Neuron (in vitro differentiated cells): Measurements from ENCODE around the gene FBXL14.

Source experiments
- H2AFZ ChIP-seq: one replicate; pipeline ENCODE4 v1.6.1; 2013; ENCODE audit warnings: low read depth, mild to moderate bottlenecking, inconsistent platforms, low read length, moderate library complexity
- H3K27me3 ChIP-seq: one replicate; pipeline ENCODE4 v1.6.1; 2013; ENCODE audit warnings: low read length; ENCODE audit not compliant: insufficient read depth
- H3K36me3 ChIP-seq: one replicate; pipeline ENCODE4 v1.6.1; 2013; ENCODE audit warnings: low read length; ENCODE audit not compliant: insufficient read depth
- H3K4me1 ChIP-seq: one replicate; pipeline ENCODE4 v1.6.1; 2013; ENCODE audit warnings: low read length; ENCODE audit not compliant: insufficient read depth
- H3K4me3 ChIP-seq: 2 replicates; pipeline ENCODE4 v1.5.1; 2013; ENCODE audit warnings: mild to moderate bottlenecking, low read length, moderate library complexity
- H3K9me3 ChIP-seq: one replicate; pipeline ENCODE4 v1.6.1; 2013; ENCODE audit warnings: low read length

FBXL14 gene

DNA sequence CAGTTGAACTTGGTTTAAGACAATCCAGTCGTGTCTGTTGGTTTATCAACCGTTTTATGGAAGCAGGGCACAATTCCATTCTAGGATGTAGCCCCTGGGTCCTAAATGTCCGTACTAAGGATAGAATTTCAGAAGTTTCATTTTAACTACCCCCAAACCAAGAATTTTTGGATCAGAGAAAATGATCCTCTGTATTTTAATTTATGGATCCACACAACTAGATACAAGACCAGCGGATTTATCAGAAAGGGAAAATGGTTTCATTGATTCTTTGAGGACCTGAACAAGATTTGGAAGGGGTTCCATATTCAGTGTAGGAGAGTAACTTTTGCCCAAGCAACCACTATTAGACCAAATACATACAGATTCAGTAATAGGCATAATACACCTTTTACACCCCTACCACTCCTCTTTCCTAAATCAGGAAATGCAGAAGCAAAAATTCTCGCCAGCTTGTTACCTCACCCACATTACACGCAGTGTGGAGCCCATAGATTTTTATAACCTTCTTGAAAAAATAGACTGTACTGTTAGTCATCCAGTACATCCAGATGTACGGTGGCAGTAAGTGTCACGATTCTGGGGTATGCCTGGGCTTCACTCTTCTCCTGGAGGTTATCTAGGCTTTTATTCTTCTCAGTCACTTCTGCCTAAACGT is 1.4 kb upstream of the FBXL14 start:
- H2AFZ ChIP-seq, result no peak overlapping the region
- peaks cover 36% of the 10 kb centered on the region for H3K4me1 ChIP-seq
- H3K27me3 ChIP-seq, result no peaks in the 10 kb centered on the region
- H3K4me3 ChIP-seq, result no peak overlapping the region
- H3K9me3 ChIP-seq, result no peaks in the 10 kb centered on the region
- H3K36me3 ChIP-seq, result no peaks in the 10 kb centered on the region

GRCh38 chr12:1595026-1595561 is 713 bp upstream of the FBXL14 start:
- Histone ChIP-seq H3K36me3 (no peaks in the 10 kb centered on the region), H3K9me3 (no peaks in the 10 kb centered on the region), H3K27me3 (no peaks in the 10 kb centered on the region), H3K4me3 (peak overlapping the region; percentile 80), H2AFZ (peak overlapping the region; percentile 39), H3K4me1 (peaks cover 44% of the 10 kb centered on the region)

DNA sequence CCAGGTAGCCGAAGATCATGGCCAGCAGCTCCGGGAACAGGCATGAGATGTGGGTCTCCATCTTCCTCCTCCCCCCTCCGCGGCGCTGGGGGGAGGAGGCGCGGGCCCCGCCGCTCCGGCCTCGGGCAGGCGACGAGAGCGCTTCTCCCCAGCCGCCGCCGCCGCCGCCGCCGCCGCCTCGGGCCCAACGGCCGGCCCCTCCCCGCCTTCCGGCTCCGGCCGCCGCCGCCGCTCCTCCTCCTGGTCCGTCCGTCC is 448 bp downstream of the FBXL14 start:
- H3K4me3 ChIP-seq, result peak overlapping the region; percentile 80
- H3K27me3 ChIP-seq, result no peaks in the 10 kb centered on the region
- H2AFZ ChIP-seq, result no peak overlapping the region
- H3K36me3 ChIP-seq, result no peaks in the 10 kb centered on the region
- peaks cover 53% of the 10 kb centered on the region for H3K4me1 ChIP-seq
- no peaks in the 10 kb centered on the region for H3K9me3 ChIP-seq

DNA sequence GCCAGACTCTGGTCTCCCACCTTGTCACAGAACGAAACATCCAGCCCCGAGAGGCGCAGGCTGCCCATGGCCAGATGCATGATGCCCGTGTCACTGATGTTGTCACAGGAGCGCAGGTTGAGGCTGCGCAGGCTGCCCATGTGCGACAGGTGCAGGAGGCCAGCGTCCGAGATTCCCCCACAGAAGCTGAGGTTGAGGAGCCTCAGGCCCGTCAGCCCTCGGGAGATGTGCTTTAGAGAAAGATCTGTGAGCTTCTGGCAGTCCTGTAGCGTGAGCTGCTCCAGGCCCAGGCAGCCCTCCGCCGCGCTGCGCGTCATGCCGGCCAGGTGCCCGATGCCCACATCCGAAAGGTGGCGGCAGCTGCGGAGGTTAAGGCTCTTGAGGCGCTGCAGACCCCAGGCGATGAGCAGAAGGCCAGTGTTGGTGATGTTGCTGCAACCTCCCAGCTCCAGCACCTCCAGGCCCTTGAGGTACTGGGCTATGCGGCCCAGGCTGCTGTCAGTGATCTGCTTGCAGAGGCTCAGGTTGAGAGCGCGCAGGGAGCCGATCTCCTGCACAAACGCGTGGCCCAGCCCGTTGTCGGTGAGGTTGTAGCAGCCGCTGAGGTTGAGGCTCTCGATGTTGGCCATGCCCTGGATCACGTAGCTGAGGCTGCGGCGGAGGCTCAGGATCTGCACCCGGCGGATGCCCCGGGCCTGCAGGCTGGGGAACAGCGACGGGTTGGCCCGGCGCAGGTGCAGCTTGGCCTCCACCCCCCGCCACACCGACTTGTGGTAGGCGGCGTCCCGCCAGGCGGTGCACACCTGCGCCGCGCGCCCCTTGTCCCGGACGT is 991 bp downstream of the FBXL14 start:
- H3K4me3 ChIP-seq, result peak overlapping the region; percentile 80
- H3K4me1 ChIP-seq, result peaks cover 56% of the 10 kb centered on the region
- H3K9me3 ChIP-seq, result no peaks in the 10 kb centered on the region
- no peaks in the 10 kb centered on the region for H3K36me3 ChIP-seq
- H2AFZ ChIP-seq, result no peak overlapping the region
- no peaks in the 10 kb centered on the region for H3K27me3 ChIP-seq

DNA sequence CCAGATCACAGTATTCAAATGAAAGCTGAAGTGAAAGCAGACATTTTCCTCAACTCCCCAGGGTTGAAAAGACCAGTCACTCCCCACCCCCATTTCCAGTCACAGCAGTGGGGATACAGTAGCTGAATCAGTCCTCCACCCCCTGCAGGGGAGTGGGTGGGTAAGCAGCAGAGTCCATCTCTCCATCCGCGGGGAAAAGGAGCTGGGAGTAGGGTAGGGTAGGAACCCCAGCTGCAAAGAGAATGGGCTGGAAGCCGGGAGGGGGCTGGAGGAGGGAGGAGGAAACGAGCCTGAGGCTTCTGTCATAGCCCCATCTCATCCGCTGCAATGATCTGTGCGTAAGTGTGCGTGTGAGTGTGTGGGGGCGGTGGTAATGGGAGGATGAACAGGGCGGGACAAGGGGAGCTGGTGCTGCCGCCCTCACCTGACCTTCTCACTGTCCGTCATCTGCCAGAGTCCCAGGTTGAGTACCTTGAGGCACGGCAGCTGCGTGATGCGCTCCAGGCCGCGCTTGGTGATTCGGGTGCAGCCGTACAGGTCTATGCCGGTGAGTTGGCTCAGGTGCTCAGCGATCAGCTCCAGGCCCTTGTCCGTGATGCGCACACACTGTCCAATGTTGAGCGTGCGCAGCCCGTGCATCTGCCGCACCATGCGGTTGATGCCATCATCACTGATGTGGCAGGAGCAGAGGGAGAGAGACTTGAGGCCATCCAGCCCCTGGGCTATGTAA is 1.8 kb downstream of the FBXL14 start:
- no peaks in the 10 kb centered on the region for H3K36me3 ChIP-seq
- no peak overlapping the region for H2AFZ ChIP-seq
- no peaks in the 10 kb centered on the region for H3K9me3 ChIP-seq
- peak overlapping the region; percentile 80 for H3K4me3 ChIP-seq
- no peaks in the 10 kb centered on the region for H3K27me3 ChIP-seq
- H3K4me1 ChIP-seq, result peaks cover 64% of the 10 kb centered on the region

- H3K4me3 ChIP-seq, result peak overlapping the region; percentile 48
- H3K36me3 ChIP-seq, result no peaks in the 10 kb centered on the region
- peaks cover 70% of the 10 kb centered on the region for H3K4me1 ChIP-seq
- H2AFZ ChIP-seq, result no peak overlapping the region
- H3K9me3 ChIP-seq, result no peaks in the 10 kb centered on the region
- H3K27me3 ChIP-seq, result no peaks in the 10 kb centered on the region
Observed at GRCh38 chr12:1591543-1591942, 2.8 kb downstream of the FBXL14 start.

GRCh38 chr12:1591034-1591433 is 3.3 kb downstream of the FBXL14 start:
- Histone ChIP-seq H2AFZ (no peak overlapping the region), H3K27me3 (no peaks in the 10 kb centered on the region), H3K9me3 (no peaks in the 10 kb centered on the region), H3K4me1 (peaks cover 70% of the 10 kb centered on the region), H3K4me3 (peak overlapping the region; percentile 48), H3K36me3 (no peaks in the 10 kb centered on the region)

- no peaks in the 10 kb centered on the region for H3K27me3 ChIP-seq
- H3K9me3 ChIP-seq, result no peaks in the 10 kb centered on the region
- H3K36me3 ChIP-seq, result no peaks in the 10 kb centered on the region
- no peak overlapping the region for H2AFZ ChIP-seq
- H3K4me1 ChIP-seq, result peaks cover 75% of the 10 kb centered on the region
- peak overlapping the region; percentile 48 for H3K4me3 ChIP-seq
Observed at GRCh38 chr12:1590221-1590979, 4.0 kb downstream of the FBXL14 start.

DNA sequence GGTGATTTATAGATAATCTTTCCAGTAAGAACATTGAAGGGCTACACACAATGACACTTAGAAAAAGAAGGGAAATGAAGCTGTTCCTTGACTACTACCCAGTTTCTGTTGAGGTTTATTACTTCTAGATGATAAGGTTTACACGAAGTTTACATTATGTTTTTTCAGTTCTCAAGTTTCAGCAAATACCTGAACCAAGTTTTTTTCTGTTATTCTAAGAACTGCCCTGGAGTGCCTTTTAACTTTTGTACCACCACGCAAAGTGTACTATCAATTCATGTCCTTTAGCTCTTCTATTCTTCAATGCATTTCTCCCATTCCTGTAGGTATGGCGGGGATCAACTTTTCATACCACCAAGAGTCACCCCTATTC is 5.8 kb downstream of the FBXL14 start:
- no peak overlapping the region for H2AFZ ChIP-seq

DNA sequence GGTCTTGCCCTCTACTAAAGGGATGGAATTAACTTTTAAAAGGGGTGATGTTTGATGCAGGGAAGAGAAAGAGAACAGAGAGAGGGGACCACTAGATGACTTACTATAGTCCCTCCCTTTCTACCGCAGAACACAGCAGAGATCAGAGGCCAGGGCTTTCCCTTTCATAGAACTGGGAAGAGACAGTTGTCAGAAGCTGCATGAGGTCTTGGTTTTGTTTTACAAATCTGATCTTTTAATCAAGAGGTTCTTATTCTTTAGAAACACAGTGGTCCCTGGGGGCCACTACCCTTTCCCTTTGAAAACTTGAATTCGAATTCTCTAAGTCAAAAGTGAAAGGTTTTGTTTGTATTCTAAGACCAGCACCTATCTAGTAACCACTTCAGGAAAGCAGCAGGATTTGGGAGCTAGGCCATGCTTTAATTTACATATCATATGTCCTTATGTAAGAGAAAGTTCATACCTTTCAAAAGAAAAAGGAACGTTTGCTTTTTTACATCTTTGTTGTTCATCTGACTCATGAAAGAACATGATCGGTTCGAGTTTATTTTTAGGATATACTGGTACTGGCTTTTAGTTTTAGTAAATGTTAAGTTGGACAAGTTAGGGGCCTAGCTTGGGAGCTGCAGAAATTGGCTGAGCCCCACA is 6.3 kb downstream of the FBXL14 start:
- peaks cover 71% of the 10 kb centered on the region for H3K4me1 ChIP-seq
- no peak overlapping the region for H2AFZ ChIP-seq
- no peak overlapping the region for H3K4me3 ChIP-seq
- H3K27me3 ChIP-seq, result no peaks in the 10 kb centered on the region
- H3K9me3 ChIP-seq, result no peaks in the 10 kb centered on the region
- H3K36me3 ChIP-seq, result no peaks in the 10 kb centered on the region

More for the DNA sequence above, 5.8 kb downstream of the FBXL14 start:
- no peaks in the 10 kb centered on the region for H3K36me3 ChIP-seq
- H3K27me3 ChIP-seq, result no peaks in the 10 kb centered on the region
- no peaks in the 10 kb centered on the region for H3K9me3 ChIP-seq
- H3K4me3 ChIP-seq, result no peak overlapping the region
- H3K4me1 ChIP-seq, result peaks cover 76% of the 10 kb centered on the region

DNA sequence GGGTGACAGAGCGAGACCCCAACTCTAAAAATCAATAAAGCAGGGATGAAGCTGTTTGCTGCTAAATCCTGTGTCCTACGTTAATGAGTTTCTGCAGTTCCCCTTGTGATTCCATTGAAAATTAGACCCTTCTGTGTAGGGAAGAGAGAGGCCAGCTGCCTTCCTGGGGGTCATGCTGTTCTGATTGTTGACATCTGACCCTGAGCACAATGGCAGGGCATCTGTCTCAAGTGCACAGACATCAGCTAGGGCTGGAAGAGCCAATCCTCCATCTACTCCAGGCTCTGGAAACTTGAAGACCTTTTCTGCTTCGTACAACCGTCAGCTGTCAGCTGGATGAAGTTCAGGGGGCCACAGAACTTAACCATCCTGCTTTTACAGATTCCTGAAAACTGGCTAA is 10.1 kb downstream of the FBXL14 start:
- Histone ChIP-seq H3K36me3 (no peaks in the 10 kb centered on the region), H3K4me3 (no peak overlapping the region), H3K9me3 (no peaks in the 10 kb centered on the region), H2AFZ (no peak overlapping the region), H3K27me3 (no peaks in the 10 kb centered on the region), H3K4me1 (peaks cover 56% of the 10 kb centered on the region)

DNA sequence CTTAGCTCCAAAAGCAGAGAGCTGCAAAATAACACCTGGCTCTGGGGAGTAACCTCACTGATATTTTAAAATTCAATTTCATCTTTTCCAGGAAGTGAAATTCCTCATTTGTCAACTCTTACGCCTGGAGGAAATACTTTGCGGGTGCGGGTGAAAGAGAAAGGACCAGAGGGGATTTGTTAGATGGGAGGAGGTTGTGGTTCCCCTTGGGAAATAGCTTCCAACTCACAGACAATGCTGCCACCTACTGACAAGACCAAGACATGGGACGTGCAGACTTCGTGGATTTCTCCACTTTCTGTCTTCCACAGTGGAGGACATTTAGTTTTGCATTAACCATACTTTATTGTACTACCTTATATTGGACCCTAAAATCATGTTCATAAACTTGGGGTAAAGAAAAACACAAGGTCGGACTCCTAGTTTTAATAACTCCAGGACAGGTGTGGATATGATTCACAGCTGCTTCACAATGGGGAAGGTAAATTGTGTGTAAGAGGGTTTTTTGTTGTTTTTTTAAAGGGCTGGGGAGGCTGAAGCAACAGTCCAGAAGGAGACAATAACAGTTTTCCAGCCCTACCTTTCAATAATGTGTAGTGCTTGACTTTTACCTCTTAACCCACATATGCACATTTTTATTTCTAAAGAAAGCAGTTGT is 10.8 kb downstream of the FBXL14 start:
- no peaks in the 10 kb centered on the region for H3K9me3 ChIP-seq
- H2AFZ ChIP-seq, result no peak overlapping the region
- H3K27me3 ChIP-seq, result no peaks in the 10 kb centered on the region
- H3K4me3 ChIP-seq, result no peak overlapping the region
- no peaks in the 10 kb centered on the region for H3K36me3 ChIP-seq
- peaks cover 53% of the 10 kb centered on the region for H3K4me1 ChIP-seq
